Hepatocyte (in vitro differentiated cells): ENCODE measurements around the gene MORN4. TPM values are rescaled to one million over a fixed set of nuclear protein-coding genes. Genes with fewer than 3 reads are reported as not detected.
A peak's percentile ranks its signal among the peaks of the same experiment; 100 is the strongest.
"Not testable (repeated sequence)": the region's sequence is repeated elsewhere in the genome, so short reads cannot be mapped to it uniquely, and the experiment has no call there.

ENCODE experiments used
- DNase-seq: peaks from one replicate; pipeline ENCODE4 v3.0.0-alpha.2; 2016; ENCODE audit warnings: low spot score
- H2AFZ ChIP-seq: fragments of 200-600 bp; sonication (generic); 2 replicates; pipeline ENCODE4 v1.6.0; 2016; ENCODE audit warnings: antibody characterized with exemption, mild to moderate bottlenecking
- H3K27ac ChIP-seq: fragments of 200-600 bp; sonication (generic); 2 replicates; pipeline ENCODE4 v1.5.1; 2016; ENCODE audit warnings: mild to moderate bottlenecking
- H3K27me3 ChIP-seq: fragments of 200-600 bp; sonication (generic); 2 replicates; pipeline ENCODE4 v1.6.1; 2016
- H3K36me3 ChIP-seq: fragments of 200-600 bp; sonication (generic); replicated peaks from 2 replicates; pipeline ENCODE4 v1.5.1; 2016; ENCODE audit warnings: low read depth; ENCODE audit not compliant: insufficient read depth
- H3K4me1 ChIP-seq: fragments of 200-600 bp; sonication (generic); 2 replicates; pipeline ENCODE4 v1.5.1; 2016; ENCODE audit warnings: mild to moderate bottlenecking, moderate library complexity; ENCODE audit not compliant: insufficient read depth
- H3K4me2 ChIP-seq: fragments of 200-600 bp; sonication (generic); 2 replicates; pipeline ENCODE4 v1.6.0; 2016
- H3K4me3 ChIP-seq: fragments of 200-600 bp; sonication (generic); 2 replicates; pipeline ENCODE4 v1.5.1; 2016; ENCODE audit warnings: mild to moderate bottlenecking
- H3K79me2 ChIP-seq: fragments of 200-600 bp; sonication (generic); 2 replicates; pipeline ENCODE4 v1.6.0; 2017; ENCODE audit warnings: mild to moderate bottlenecking
- H3K9me2 ChIP-seq: fragments of 200-600 bp; sonication (generic); replicated peaks from 2 replicates; pipeline ENCODE4 v1.6.0; 2017; ENCODE audit warnings: mild to moderate bottlenecking; ENCODE audit not compliant: insufficient read depth
- H3K9me3 ChIP-seq: fragments of 200-600 bp; sonication (generic); 2 replicates; pipeline ENCODE4 v1.5.1; 2016; ENCODE audit warnings: low read depth, mild to moderate bottlenecking
- H4K20me1 ChIP-seq: fragments of 200-600 bp; sonication (generic); 2 replicates; pipeline ENCODE4 v1.6.0; 2016; ENCODE audit warnings: mild to moderate bottlenecking; ENCODE audit not compliant: insufficient read depth, poor library complexity, severe bottlenecking
- CTCF ChIP-seq: fragments of 200-600 bp; sonication (generic); IDR thresholded peaks from 2 replicates; pipeline ENCODE4 v1.5.1; 2016; ENCODE audit warnings: antibody characterized with exemption, mild to moderate bottlenecking; ENCODE audit not compliant: poor library complexity
- EZH2 ChIP-seq: fragments of 200-600 bp; sonication (generic); IDR thresholded peaks from 2 replicates; pipeline ENCODE4 v1.6.1; 2016; ENCODE audit warnings: antibody characterized with exemption, mild to moderate bottlenecking, borderline replicate concordance
- EZH2phosphoT487 ChIP-seq: fragments of 200-600 bp; sonication (generic); IDR thresholded peaks from one replicate; pipeline ENCODE4 v1.6.1; 2018; ENCODE audit warnings: antibody characterized with exemption, mild to moderate bottlenecking, low read depth, moderate library complexity; ENCODE audit not compliant: unreplicated experiment, severe bottlenecking
- WGBS: methylation state at CpG from one replicate; pipeline ENCODE4 v1.1.6; 2016; ENCODE audit warnings: low lambda C conversion rate; ENCODE audit errors: missing lambda C conversion rate; 5-methylcytosine and 5-hydroxymethylcytosine counted together
- polyA plus RNA-seq: library from polyadenylated mRNA; unstranded; fragments of >200 nt; fragmentation: Nextera tagmentation; extraction: Ambion mirVana; gene quantifications from 2 replicates; pipeline ENCODE4 v1.2.1, GENCODE V29; 2016
- total RNA-seq: library from RNA; depleted of rRNA; stranded (reverse); fragments of >200 nt; gene quantifications from 2 replicates; pipeline ENCODE4 v1.2.3, GENCODE V29; 2014

Gene MORN4
- total and polyA plus RNA-seq, 2 experiments from 2014 or later = 8.5 to 15.6 TPM

DNA sequence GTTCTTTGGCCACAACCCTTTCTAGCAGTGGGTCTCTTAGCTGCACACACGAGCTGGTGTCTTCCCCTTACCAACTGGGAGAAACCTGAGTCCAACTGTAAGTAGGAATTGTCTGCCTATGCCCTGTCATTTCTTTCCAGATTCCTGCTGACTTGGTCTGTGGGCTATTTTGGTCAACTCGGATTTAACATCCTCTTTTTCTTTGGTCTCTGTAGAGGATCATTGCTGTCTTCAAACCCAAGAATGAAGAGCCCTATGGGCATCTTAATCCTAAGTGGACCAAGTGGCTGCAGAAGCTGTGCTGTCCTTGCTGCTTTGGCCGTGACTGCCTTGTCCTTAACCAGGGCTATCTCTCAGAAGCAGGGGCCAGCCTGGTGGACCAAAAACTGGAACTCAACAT is 17.4 kb upstream of the MORN4 start:
- H3K36me3 ChIP-seq = no peaks in the 10 kb centered on the region
- no peaks in the 10 kb centered on the region for H3K27me3 ChIP-seq
- H4K20me1 ChIP-seq = no peaks in the 10 kb centered on the region
- peaks cover 10% of the 10 kb centered on the region for H3K4me1 ChIP-seq
- peak overlapping the region; percentile 23 for H3K27ac ChIP-seq
- no peak for DNase-seq
- no peak overlapping the region for H3K4me2 ChIP-seq
- H3K79me2 ChIP-seq = peaks cover 56% of the 10 kb centered on the region
- 91% methylated on average over 3 of the region's 3 CpGs for WGBS
- no peaks in the 10 kb centered on the region for H3K9me2 ChIP-seq
- no peak overlapping the region for H3K4me3 ChIP-seq
- TF ChIP-seq EZH2 (no peak), CTCF (no peak), EZH2phosphoT487 (no peak)
- H3K9me3 ChIP-seq = no peaks in the 10 kb centered on the region
- H2AFZ ChIP-seq = no peak overlapping the region

DNA sequence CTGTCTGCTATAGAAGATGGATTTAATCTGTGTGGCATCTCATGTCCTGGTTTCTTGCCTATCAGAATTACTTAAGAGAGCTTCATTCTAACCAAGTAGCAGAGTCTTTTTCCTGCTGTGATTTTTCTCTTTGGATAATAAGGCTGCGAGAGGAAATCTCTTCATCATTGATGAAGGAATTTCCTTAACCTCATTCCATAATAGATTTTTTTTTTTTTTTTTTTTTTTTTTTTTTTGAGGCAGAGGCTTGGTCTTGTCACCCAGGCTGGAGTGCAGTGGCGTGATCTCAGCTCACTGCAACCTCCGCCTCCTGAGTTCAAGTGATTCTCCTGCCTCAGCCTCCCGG is 16.1 kb upstream of the MORN4 start:
- H3K79me2 ChIP-seq = peaks cover 68% of the 10 kb centered on the region
- not testable (repeated sequence) for H3K36me3 ChIP-seq
- WGBS = 98% methylated on average over 4 of the region's 4 CpGs

DNA sequence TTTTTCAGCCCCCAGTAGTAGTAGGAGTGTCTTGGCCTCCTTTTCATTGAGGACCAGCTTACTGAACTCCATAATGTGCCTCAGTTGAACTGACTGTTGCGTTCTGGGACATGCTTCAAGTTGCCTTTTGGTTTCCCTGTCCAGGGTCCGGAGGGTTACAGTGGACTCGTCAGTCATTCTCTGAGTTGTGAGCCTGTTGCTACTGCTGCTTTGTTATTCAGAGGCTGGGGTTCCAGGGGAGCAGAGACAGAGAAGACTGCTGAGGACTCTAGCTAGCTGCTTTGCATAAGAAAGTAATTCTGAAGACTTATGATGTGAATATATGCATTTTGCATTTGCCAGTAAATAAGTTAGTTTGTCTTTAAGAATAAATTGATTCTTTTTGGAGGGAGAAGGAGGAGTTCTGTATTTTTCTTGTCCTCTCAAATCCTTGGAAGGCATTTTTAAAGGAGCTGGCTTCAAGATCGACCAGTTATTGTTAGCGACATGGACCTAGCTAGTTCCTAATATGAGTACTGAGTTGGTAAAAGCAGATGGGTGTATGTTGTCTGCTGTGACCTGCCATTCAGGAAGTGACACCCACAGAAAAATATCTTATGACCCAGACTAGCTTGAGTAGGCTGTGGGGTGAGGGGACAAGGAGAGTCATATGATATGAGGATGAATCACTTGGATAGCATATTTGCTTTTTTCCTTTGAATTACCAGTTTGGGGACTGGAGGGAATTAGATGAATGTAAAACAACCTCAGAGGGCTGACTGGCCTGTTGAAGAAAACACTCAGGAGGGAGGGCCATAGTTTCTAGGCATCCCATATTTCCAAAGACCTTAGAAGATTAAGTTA is 15.5 kb upstream of the MORN4 start:
- H3K4me1 ChIP-seq = peaks cover 10% of the 10 kb centered on the region
- peak overlapping the region; percentile 5 for H3K4me2 ChIP-seq
- no peak overlapping the region for H2AFZ ChIP-seq
- no peaks in the 10 kb centered on the region for H3K9me3 ChIP-seq
- H3K27me3 ChIP-seq = no peaks in the 10 kb centered on the region
- H4K20me1 ChIP-seq = no peaks in the 10 kb centered on the region
- no peak overlapping the region for H3K4me3 ChIP-seq
- no peaks in the 10 kb centered on the region for H3K9me2 ChIP-seq
- H3K79me2 ChIP-seq = peaks cover 74% of the 10 kb centered on the region
- no peaks in the 10 kb centered on the region for H3K36me3 ChIP-seq
- TF ChIP-seq CTCF (no peak), EZH2 (no peak), EZH2phosphoT487 (no peak)
- H3K27ac ChIP-seq = peak overlapping the region; percentile 86
- WGBS = 76% methylated on average over 5 of the region's 5 CpGs
- DNase-seq = peak; percentile 61

More for the DNA sequence above, 16.1 kb upstream of the MORN4 start:
- DNase-seq, H2AFZ ChIP-seq, H4K20me1 ChIP-seq, H3K9me2 ChIP-seq, H3K9me3 ChIP-seq, H3K4me3 ChIP-seq, H3K4me1 ChIP-seq, H3K27me3 ChIP-seq: not testable (repeated sequence)
- H3K4me2 ChIP-seq = peak overlapping the region; percentile 3
- peak overlapping the region; percentile 86 for H3K27ac ChIP-seq

GRCh38 chr10:97647556-97647955 is 14.3 kb upstream of the MORN4 start:
- Histone ChIP-seq H3K27me3 (no peaks in the 10 kb centered on the region), H3K4me2 (no peak overlapping the region), H4K20me1 (peaks cover 4% of the 10 kb centered on the region), H3K36me3 (no peaks in the 10 kb centered on the region), H3K79me2 (peaks cover 87% of the 10 kb centered on the region), H3K9me3 (no peaks in the 10 kb centered on the region), H2AFZ (no peak overlapping the region), H3K27ac (peak overlapping the region; percentile 86), H3K4me1 (peaks cover 13% of the 10 kb centered on the region), H3K4me3 (no peak overlapping the region), H3K9me2 (no peaks in the 10 kb centered on the region)
- DNase-seq = no peak
- TF ChIP-seq EZH2 (no peak), CTCF (no peak), EZH2phosphoT487 (no peak)
- 79% methylated on average over 1 of the region's 1 CpG for WGBS
